Endothelial cell of umbilical vein (primary cell): ENCODE results near the gene ADH1B. TPM values are rescaled to one million over a fixed set of nuclear protein-coding genes. Genes with fewer than 3 reads are reported as not detected.
"Not testable (repeated sequence)": the region's sequence is repeated elsewhere in the genome, so short reads cannot be mapped to it uniquely, and the experiment has no call there.

Experiments used
- BruUV-seq: library from RNA; stranded (reverse); fragments of 400-500 nt; replicated peaks from 2 replicates; lab custom pipeline; 2021; lab: Mats Ljungman, UMichigan
- CTCF ChIA-PET: fragments of 300-600, 350-600 bp; sonication (Branson Sonifier 250); formaldehyde crosslinking; loops from one replicate; lab custom pipeline; 2021; ENCODE audit warnings: antibody characterized with exemption, inconsistent platforms; lab: Charles Lee
- POLR2A ChIA-PET: fragments of 300-600, 350-600 bp; sonication (Branson Sonifier 250); formaldehyde crosslinking; loops from one replicate; lab custom pipeline; 2021; ENCODE audit warnings: antibody characterized with exemption, inconsistent platforms; lab: Charles Lee
- DNase-seq: peaks from one replicate; pipeline ENCODE4 v3.0.0-alpha.2; 2011; ENCODE audit warnings: low read depth, low spot score
- FAIRE-seq: peaks from 2 replicates; lab custom pipeline; 2011; peaks lifted over from hg19 to GRCh38; lab: Jason Lieb, UNC
- H2AFZ ChIP-seq: 2 replicates; pipeline ENCODE4 v1.6.0; 2012; ENCODE audit warnings: low read depth, low read length, control low read depth, inconsistent platforms
- H3K27ac ChIP-seq: 2 replicates; pipeline ENCODE4 v1.5.1; 2011; ENCODE audit warnings: low read depth, mild to moderate bottlenecking, control low read depth, low read length, moderate library complexity; ENCODE audit not compliant: insufficient read depth
- H3K27me3 ChIP-seq, 2 experiments: 2 replicates each; pipeline versions ENCODE4 v1.6.0 to v1.6.1; 2011; ENCODE audit warnings: low read length in 2 of 2, mixed read lengths in 1 of 2; ENCODE audit not compliant: control insufficient read depth in 2 of 2, insufficient read depth in 2 of 2
- H3K36me3 ChIP-seq, 2 experiments: 2 replicates in 1 of 2; 3 replicates in 1 of 2; pipeline ENCODE4 v1.5.1; 2011; ENCODE audit warnings: low read length in 2 of 2, mild to moderate bottlenecking in 1 of 2, moderate library complexity in 1 of 2; ENCODE audit not compliant: control insufficient read depth in 2 of 2, insufficient read depth in 2 of 2; ENCODE audit errors: extremely low read depth in 1 of 2
- H3K4me1 ChIP-seq: 3 replicates; pipeline ENCODE4 v1.5.1; 2011; ENCODE audit warnings: mild to moderate bottlenecking, low read length; ENCODE audit not compliant: control insufficient read depth, insufficient read depth; ENCODE audit errors: extremely low read depth
- H3K4me2 ChIP-seq: 2 replicates; pipeline ENCODE4 v1.6.1; 2011; ENCODE audit warnings: low read length, control low read depth, mixed read lengths; ENCODE audit not compliant: insufficient read depth
- H3K4me3 ChIP-seq, 3 experiments: fragments of 200-600 bp in 1 of 3; sonication (generic), shearing (Covaris generic) in 1 of 3; replicated peaks in 1 of 3; 2 replicates each; pipeline ENCODE4 v1.5.1; 2011 to 2016; ENCODE audit warnings: control low read depth in 3 of 3, low read length in 3 of 3, mild to moderate bottlenecking in 2 of 3, inconsistent platforms in 1 of 3, low read depth in 1 of 3, moderate library complexity in 1 of 3; ENCODE audit not compliant: insufficient read depth in 1 of 3
- H3K79me2 ChIP-seq: 2 replicates; pipeline ENCODE4 v1.6.0; 2012; ENCODE audit warnings: low read length, inconsistent platforms; ENCODE audit not compliant: control insufficient read depth, insufficient read depth
- H3K9ac ChIP-seq: replicated peaks from 2 replicates; pipeline ENCODE3; 2011; ENCODE audit warnings: low read length, control low read depth; ENCODE audit not compliant: insufficient read depth; ENCODE audit errors: extremely low read depth
- H3K9me1 ChIP-seq: replicated peaks from 3 replicates; pipeline ENCODE4 v1.6.0; 2011; ENCODE audit warnings: mild to moderate bottlenecking, low read length; ENCODE audit not compliant: control insufficient read depth, insufficient read depth; ENCODE audit errors: extremely low read depth
- H3K9me3 ChIP-seq: replicated peaks from 2 replicates; pipeline ENCODE4 v1.5.1; 2012; ENCODE audit warnings: low read length, inconsistent platforms; ENCODE audit not compliant: control insufficient read depth, insufficient read depth
- H4K20me1 ChIP-seq: replicated peaks from 2 replicates; pipeline ENCODE3; 2011; ENCODE audit warnings: mild to moderate bottlenecking, low read length; ENCODE audit not compliant: control insufficient read depth, insufficient read depth; ENCODE audit errors: extremely low read depth
- CTCF ChIP-seq, 2 donors: IDR thresholded peaks; 1 replicate in 1 of 2; 2 replicates in 1 of 2; pipeline ENCODE4 v1.5.1; 2011; ENCODE audit warnings: low read length in 2 of 2, mild to moderate bottlenecking in 2 of 2, moderate library complexity in 2 of 2, control low read depth in 1 of 2, inconsistent platforms in 1 of 2, low read depth in 1 of 2; ENCODE audit not compliant: insufficient read depth in 1 of 2; ENCODE audit errors: extremely low read depth in 1 of 2
- EZH2 ChIP-seq: IDR thresholded peaks from 2 replicates; pipeline ENCODE4 v1.6.1; 2012; ENCODE audit warnings: borderline replicate concordance, low read depth, mild to moderate bottlenecking, moderate library complexity, low read length, inconsistent platforms; ENCODE audit not compliant: severe bottlenecking
- FOS ChIP-seq: IDR thresholded peaks from 2 replicates; pipeline ENCODE4 v1.6.1; 2011; ENCODE audit warnings: mild to moderate bottlenecking, low read length, moderate library complexity, borderline replicate concordance; ENCODE audit not compliant: insufficient read depth
- GATA2 ChIP-seq: IDR thresholded peaks from 2 replicates; pipeline ENCODE4 v1.7.0; 2011; ENCODE audit warnings: low read depth, mild to moderate bottlenecking, moderate library complexity, mixed read lengths, low read length; ENCODE audit not compliant: insufficient read length, insufficient read depth
- JUN ChIP-seq: IDR thresholded peaks from 2 replicates; pipeline ENCODE4 v1.6.1; 2011; ENCODE audit warnings: borderline replicate concordance, low read depth; ENCODE audit not compliant: insufficient read length, insufficient read depth
- MAX ChIP-seq: IDR thresholded peaks from 2 replicates; pipeline ENCODE4 v1.6.1; 2011; ENCODE audit not compliant: insufficient read depth, insufficient read length
- MYC ChIP-seq: IDR thresholded peaks from one replicate; pipeline ENCODE4 v1.6.1; 2011; ENCODE audit warnings: mild to moderate bottlenecking, low read depth, low read length
- POLR2A ChIP-seq: IDR thresholded peaks from 2 replicates; pipeline ENCODE4 v1.6.1; 2012; ENCODE audit warnings: low read depth, mild to moderate bottlenecking, control low read depth, low read length
- POLR2AphosphoS5 ChIP-seq: IDR thresholded peaks from 2 replicates; pipeline ENCODE4 v1.6.1; 2012; ENCODE audit warnings: low read depth, mild to moderate bottlenecking, control low read depth, low read length, moderate library complexity; ENCODE audit not compliant: insufficient read depth
- dilution Hi-C: fragments of 300-500 bp; cut with MboI; formaldehyde crosslinking; loops from one replicate; pipeline ENCODE4 v1.15.0; 2019; ENCODE audit warnings: low sequenced_read_pairs; ENCODE audit not compliant: extremely low pct_ligation_motif_present
- intact Hi-C: fragments of 100-400 bp; cut with micrococcal nuclease; formaldehyde crosslinking; loops from one replicate; pipeline ENCODE4 v1.10.0; 2022
- polyA plus RNA-seq, 4 experiments: library from polyadenylated mRNA; depleted of rRNA in 3 of 4; stranded (reverse) in 3 of 4; unstranded in 1 of 4; fragments of >200 nt; gene quantifications; 2 replicates each; pipeline versions ENCODE4 v1.2.1 to v1.2.3, GENCODE V29; 2011 to 2012; ENCODE audit warnings: missing spikeins in 1 of 4
- total RNA-seq: library from RNA; stranded (reverse); gene quantifications from 2 replicates; pipeline ENCODE4 v1.2.3, GENCODE V29; 2021

ADH1B gene
- total and polyA plus RNA-seq, 2 donors (not counting 3 experiments of a cell fraction or from before 2014, with no cell fraction given): not detected

- Histone ChIP-seq H3K4me1 (no peaks in the 10 kb centered on the region), H3K9ac (no peak overlapping the region), H3K27me3 (no peaks in the 10 kb centered on the region), H2AFZ (no peak overlapping the region), H3K36me3 (no peaks in the 10 kb centered on the region), H3K9me1 (no peaks in the 10 kb centered on the region), H3K4me2 (no peak overlapping the region), H3K9me3 (no peaks in the 10 kb centered on the region), H3K4me3 (no peak overlapping the region), H3K27ac (no peak overlapping the region), H4K20me1 (no peaks in the 10 kb centered on the region), H3K79me2 (no peaks in the 10 kb centered on the region)
- DNase-seq: no peak
- ChIA-PET POLR2A (no interaction called here), CTCF (no interaction called here)
- no TSS peak for BruUV-seq
- dilution Hi-C loops (no loop called here), intact Hi-C loops (no loop called here)
- TF ChIP-seq MYC (no peak), EZH2 (no peak), POLR2AphosphoS5 (no peak), POLR2A (no peak), JUN (no peak), CTCF (IDR thresholded peaks at IDR 0.05; ENCODE audit: extremely low read depth in 1 of 2, insufficient read depth in 1 of 2, low read depth in 1 of 2, low read length in 2 of 2) (no peak), MAX (no peak), FOS (no peak), GATA2 (no peak)
- FAIRE-seq: no peak
These were observed 2.6 kb upstream of the ADH1B start for GRCh38 chr4:99323756-99324155.

GRCh38 chr4:99317811-99318210, 3.4 kb downstream of the ADH1B start:
- H3K4me3 ChIP-seq, dilution Hi-C loops, H4K20me1 ChIP-seq, CTCF ChIA-PET, BruUV-seq, H2AFZ ChIP-seq, H3K27me3 ChIP-seq, POLR2A ChIA-PET, H3K4me1 ChIP-seq, H3K27ac ChIP-seq, H3K9ac ChIP-seq, H3K9me3 ChIP-seq, intact Hi-C loops, H3K4me2 ChIP-seq, FAIRE-seq, H3K9me1 ChIP-seq, H3K36me3 ChIP-seq, DNase-seq, H3K79me2 ChIP-seq: not testable (repeated sequence)
